Endometrial microvascular endothelial cells (primary cell): ENCODE results near the gene GPC2. TPM values are rescaled to one million over a fixed set of nuclear protein-coding genes. Genes with fewer than 3 reads are reported as not detected.
"Not testable (repeated sequence)": the region's sequence is repeated elsewhere in the genome, so short reads cannot be mapped to it uniquely, and the experiment has no call there.

Experiments used
- in situ Hi-C: cut with HindIII; loops from 2 replicates; pipeline ENCODE4 v1.10.0; 2017; ENCODE audit warnings: low sequenced_read_pairs, low pct_unique_long_range_greater_than_20kb; ENCODE audit errors: inconsistent ontology term
- total RNA-seq: library from RNA; depleted of rRNA; stranded (reverse); fragments of >200 nt; gene quantifications from one replicate; pipeline ENCODE4 v1.2.3, GENCODE V29; 2015; ENCODE audit errors: inconsistent ontology term

The GPC2 gene, protein sequence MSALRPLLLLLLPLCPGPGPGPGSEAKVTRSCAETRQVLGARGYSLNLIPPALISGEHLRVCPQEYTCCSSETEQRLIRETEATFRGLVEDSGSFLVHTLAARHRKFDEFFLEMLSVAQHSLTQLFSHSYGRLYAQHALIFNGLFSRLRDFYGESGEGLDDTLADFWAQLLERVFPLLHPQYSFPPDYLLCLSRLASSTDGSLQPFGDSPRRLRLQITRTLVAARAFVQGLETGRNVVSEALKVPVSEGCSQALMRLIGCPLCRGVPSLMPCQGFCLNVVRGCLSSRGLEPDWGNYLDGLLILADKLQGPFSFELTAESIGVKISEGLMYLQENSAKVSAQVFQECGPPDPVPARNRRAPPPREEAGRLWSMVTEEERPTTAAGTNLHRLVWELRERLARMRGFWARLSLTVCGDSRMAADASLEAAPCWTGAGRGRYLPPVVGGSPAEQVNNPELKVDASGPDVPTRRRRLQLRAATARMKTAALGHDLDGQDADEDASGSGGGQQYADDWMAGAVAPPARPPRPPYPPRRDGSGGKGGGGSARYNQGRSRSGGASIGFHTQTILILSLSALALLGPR
- total RNA-seq: 0.09 TPM

DNA sequence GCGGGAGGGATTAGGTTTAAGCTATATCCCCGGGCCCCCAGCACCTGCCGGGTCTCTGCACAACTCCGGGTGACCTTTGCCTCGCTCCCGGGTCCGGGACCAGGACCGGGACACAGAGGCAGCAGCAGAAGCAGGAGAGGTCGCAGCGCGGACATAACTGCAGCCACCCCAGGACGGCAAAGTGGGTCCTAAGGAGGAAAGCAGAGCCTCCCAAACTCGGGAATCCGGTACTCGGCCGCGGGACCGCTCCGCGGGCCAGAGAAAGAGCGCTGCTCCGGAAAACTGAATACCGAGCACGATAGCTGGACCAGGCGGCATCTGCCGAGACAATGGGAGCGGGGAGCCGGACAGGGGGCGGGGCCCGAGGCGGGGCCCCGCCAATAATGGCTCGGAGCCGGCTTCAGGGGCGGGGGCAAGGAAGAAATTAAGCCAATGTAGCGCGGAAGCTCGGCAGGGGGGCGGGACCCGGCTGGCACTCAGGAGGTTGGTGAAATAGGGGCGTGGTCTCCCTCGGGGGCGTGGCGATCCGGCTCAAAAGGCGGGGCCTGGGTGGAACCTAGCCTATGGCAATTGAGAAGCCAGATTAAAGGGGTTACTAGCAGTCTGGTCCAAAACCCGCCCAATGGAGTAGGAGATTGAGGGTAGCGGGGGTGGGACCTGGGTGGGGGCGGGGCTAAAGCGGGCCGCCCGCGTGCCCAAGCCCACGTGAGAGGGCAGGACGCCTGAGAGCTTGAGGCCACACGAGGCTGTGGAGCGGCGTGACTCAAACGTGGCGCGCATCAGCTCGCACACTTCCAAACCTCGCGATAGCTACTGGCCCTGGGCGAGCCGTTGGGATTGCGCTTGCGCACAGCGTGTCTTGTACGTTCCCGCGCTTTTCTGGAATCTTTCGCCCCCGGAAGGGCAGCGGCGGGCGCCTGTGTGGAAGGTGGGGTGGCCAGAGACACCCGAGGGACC is at the start of gene GPC2, which contains the start of gene STAG3:
Gene GPC2, minus strand, starts transcription at position 337 of the 957 bp plus-strand sequence. Its CDS starts 182 bp downstream, at position 155.
Gene STAG3, plus strand, starts transcription at position 874 of the 957 bp plus-strand sequence. CDS start 2,639 bp downstream, outside the sequence.
- in situ Hi-C loops: no loop called here

DNA sequence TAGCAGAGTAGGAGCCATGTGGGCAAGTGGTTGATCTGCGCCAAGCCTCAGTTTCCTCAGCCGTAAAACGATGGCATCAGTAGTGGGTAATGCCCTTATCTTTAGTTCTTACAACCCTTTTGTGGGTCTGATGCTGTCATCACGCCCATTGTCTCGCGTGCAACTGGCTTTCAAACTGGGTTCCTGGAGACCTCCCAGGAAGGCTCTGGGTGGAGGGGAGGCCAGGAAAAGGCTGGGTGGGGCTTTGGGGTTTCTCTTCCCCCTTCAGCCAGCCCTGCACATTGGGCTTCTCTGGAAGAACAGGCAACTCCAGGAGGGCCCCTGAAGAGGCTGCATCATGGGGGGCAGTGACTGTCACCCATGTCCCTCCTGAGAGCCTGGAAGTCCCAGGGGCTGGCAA is 47.7 kb upstream of the GPC2 start:
- in situ Hi-C loops: not testable (repeated sequence)

DNA sequence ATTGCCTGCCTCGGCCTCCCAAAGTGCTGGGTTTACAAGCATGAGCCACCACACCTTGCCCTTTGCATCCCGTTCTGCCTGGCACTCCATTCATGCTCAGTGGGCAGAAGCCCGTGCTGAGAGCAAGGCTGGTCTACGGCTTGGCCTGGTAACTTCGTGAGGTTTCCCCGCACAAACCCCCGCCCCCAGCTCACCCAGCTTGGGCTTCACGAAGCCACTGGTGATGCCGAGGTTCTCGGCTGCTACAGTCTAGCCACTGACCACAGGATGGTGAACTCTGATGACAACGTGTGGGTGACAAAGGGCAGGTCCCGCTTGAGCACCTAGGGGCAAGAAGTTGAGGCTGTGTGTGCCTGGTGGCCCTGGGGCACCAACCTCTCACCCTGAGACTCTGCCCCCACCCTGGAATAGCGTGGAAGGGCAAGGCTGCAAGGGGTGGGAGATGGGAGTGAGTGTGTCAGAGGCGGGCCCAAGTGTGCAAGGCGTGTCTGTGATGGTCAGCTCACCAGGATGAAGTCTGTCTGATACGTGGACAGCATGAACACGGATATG is 46.3 kb upstream of the GPC2 start:
- in situ Hi-C loops: not testable (repeated sequence)

DNA sequence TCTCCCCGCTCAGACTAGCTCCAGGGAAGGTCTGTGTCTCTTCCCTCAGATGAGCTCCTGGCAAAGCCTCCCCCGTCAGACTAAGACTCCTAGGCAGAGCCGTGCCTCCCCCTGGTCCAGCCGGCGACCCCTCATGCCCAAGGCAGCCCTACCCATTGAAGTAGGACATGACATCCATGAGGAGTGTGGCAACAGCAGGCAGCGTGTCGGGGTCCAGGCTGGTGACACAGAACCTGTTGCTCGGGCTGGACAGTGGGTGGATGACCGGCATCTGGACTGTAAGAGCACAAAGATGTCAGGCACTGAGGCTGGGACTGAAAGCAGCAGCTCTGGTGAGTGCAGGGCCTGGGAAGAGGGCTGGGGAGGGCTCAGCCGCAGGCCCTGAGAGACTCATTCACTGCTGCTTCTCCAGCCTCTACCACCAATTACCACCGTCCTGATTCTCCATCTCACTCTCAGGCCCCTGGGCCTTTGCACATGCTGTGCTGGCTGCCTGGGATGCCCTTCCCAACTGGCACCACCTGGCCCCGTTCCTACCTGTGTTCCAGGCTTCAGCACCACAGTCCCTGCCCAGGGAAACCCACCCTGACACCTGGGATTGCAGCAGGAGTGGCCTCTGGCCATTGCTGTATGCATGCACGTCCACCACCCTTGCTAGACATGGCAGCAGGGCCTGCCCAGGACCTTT is 45.4 kb upstream of the GPC2 start:
- in situ Hi-C loops: no loop called here

DNA sequence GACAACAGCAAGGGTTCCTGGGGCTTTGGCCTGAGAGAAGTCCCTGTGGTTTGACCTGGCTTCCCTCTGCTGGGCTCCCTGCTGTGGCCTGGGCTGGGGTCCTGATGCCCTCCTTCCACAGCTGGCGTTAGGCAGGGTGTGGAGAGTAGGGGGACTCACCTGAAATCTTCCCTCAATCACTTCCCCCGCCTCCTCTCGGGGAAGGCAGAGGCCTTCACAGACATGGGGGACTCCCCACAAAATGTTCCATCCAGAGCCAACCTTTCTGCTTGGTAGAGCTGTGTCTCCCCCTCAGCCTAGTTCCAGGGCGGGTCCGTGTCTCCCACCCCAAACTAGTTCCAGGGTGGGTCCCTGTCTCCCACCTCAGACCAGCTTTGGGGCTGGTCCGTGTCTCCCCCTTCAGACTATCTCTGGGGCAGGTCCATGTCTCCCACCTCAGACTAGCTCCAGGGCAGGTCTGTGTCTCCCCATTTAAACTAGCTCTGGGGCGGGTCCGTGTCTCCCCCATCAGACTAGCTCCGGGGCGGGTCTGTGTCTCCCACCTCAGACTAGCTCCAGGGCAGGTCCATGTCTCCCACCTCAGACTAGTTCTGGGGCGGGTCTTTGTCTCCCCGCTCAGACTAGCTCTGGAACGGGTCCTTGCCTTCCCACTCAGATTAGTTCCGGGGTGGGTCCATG is 44.7 kb upstream of the GPC2 start:
- in situ Hi-C loops: no loop called here

DNA sequence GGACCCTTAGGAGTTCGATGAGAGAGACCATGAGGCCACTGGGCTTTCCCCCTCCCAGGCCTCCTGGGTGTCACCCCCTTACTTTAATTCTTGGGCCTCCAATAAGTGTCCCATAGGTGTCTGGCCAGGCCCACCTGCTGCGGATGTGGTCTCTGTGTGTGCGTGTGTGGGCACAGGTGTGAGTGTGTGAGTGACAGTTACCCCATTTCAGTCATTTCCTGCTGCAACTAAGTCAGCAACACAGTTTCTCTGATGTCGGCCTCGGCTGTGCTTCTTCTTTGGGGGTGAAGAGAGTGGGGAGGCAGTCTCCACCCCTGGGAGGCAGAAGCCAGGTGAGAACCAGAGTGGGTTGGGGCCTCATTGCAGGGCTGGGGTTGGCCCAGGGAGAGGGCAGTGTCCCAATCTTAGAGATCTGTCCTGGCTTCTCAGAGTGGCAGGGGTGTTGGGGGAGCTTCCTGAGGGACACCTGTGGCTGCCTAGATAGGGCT is 44.1 kb upstream of the GPC2 start:
- in situ Hi-C loops: no loop called here

DNA sequence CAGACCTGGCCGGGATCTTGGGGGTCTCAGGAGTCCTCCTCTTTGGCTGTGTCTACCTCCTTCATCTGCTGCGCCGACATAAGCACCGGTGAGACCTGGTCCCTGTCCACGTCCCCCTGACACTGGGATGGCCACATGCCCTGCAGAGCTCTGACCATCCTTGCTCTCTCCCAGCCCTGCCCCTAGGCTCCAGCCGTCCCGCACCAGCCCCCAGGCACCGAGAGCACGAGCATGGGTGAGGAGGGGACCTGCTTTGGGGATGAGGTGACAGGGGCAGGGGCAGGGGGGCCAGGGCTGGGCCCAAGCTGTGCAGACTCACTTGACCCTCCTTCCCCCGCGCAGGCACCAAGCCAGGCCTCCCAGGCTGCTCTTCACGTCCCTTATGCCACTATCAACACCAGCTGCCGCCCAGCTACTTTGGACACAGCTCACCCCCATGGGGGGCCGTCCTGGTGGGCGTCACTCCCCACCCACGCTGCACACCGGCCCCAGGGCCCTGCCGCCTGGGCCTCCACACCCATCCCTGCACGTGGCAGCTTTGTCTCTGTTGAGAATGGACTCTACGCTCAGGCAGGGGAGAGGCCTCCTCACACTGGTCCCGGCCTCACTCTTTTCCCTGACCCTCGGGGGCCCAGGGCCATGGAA is 43.5 kb upstream of the GPC2 start:
- in situ Hi-C loops: no loop called here

DNA sequence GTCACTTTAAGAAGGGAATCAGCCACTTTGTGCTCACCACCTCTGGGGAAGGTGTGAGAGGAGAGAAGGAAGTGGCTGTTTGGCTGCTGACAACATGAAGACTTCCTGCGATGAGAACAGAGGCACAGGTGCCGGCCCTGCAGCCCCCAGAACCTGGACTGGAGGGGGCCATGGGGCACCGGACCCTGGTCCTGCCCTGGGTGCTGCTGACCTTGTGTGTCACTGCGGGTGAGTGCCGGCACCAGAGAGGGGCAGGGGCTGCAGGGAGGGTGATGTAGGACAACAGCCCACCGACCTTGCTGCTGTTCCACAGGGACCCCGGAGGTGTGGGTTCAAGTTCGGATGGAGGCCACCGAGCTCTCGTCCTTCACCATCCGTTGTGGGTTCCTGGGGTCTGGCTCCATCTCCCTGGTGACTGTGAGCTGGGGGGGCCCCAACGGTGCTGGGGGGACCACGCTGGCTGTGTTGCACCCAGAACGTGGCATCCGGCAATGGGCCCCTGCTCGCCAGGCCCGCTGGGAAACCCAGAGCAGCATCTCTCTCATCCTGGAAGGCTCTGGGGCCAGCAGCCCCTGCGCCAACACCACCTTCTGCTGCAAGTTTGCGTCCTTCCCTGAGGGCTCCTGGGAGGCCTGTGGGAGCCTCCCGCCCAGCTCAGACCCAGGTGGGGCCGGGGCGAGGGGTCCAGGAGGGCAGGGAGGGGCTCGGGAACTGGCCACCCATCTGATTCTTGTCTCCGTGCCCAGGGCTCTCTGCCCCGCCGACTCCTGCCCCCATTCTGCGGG is 42.8 kb upstream of the GPC2 start, which contains the start of gene PVRIG:
Gene PVRIG, plus strand, starts transcription at position 149 of the 785 bp plus-strand sequence. Its CDS starts 22 bp downstream, at position 171.
- in situ Hi-C loops: not testable (repeated sequence)

DNA sequence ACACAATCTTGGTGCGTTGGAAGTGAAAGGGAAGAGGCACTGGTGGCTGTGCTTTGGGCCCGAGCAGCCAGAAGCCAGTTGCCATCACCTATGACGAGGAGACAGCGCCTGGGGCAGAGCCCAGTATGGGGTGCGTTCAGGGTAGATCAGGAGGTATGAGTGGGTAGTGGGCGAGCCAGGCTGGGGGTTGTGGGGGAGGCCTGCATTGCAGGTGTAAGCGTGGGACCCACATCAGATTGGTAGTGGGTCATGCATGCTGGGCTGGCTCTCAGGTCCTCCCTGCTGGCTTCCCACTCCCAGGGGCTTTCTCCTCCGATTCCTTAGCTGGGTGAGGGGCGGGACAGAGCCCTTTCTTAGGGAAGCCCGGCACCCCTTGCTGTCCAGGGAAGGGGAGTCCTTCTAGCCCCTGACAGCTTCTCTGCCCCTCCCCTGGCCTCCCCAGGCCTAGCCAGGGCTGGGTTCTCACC is 42.1 kb upstream of the GPC2 start:
- in situ Hi-C loops: no loop called here

DNA sequence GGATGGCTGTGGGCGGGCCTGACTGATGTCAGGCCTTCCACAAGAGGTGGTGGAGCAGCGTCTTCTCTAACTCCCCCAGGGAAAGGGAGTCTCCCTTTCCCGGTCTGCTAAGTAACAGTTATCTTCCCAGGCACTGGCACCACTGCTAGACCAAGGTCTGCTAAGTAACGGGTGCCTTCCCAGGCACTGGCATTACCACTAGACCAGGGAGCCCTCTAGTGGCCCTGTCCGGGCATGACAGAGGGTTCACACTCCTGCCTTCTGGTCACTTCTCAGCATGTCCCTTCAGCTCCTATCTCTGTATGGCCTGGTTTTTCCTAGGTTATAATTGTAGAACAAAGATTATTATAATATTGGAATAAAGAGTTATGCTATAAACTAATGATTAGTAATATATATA is 40.8 kb upstream of the GPC2 start:
- in situ Hi-C loops: not testable (repeated sequence)

DNA sequence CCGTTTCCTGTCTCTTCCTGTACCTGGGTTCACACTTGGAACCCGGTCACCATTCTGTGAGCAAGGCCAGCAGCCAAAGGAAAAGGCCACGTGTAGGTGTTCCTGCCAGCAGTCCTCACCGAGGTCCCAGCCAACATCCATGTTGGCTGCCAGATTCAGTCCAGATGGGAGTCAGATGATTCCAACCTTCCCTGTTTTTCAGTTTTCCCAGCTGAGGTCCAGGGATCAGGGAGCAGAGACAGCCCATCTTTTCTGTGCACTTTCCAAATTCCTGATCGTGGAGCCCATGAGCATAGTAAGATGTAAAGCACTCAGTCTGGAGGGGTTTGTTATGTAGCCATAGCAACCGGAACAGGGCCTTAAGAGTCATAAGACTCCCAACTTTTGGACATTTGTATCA is 38.7 kb upstream of the GPC2 start:
- in situ Hi-C loops: no loop called here

DNA sequence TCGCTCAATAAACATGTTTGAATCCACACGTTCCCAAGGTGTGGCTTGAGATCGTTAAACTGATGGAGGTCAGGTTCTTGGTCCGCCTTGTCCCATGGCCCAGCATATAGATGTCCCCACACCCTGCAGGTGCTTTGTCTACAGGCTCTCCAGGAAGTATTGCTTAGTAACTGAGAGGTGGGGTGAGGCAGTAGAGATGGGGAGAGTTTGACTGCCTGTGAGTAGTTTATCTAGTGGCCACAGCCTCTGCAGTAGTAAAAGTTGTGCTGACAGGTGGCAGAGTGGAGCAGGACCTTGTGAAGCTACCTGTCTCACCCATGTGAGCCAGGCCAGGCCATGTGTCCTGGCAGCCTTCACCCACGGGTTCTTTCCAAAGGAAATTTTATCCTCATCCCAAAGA is 37.2 kb upstream of the GPC2 start:
- in situ Hi-C loops: not testable (repeated sequence)

DNA sequence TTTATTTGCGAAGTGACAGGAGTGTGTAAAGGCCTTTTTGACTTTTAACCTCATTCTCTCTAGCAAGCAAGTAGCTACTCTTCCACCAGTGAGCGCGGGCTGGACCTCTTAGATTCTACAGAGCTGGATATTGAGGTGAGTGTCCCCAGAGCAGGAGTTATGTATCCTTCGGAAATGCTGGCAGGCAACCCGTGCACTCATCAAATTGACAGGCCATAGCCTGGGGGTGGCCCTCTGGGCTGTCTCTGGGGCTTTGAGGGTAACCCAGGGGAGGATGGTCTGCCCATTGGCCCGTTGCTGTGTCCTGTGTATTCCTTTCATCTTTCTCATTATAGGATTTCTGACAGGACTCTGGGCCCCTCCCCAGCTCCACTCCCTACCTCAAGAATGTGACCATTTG is 36.5 kb upstream of the GPC2 start:
- in situ Hi-C loops: no loop called here

DNA sequence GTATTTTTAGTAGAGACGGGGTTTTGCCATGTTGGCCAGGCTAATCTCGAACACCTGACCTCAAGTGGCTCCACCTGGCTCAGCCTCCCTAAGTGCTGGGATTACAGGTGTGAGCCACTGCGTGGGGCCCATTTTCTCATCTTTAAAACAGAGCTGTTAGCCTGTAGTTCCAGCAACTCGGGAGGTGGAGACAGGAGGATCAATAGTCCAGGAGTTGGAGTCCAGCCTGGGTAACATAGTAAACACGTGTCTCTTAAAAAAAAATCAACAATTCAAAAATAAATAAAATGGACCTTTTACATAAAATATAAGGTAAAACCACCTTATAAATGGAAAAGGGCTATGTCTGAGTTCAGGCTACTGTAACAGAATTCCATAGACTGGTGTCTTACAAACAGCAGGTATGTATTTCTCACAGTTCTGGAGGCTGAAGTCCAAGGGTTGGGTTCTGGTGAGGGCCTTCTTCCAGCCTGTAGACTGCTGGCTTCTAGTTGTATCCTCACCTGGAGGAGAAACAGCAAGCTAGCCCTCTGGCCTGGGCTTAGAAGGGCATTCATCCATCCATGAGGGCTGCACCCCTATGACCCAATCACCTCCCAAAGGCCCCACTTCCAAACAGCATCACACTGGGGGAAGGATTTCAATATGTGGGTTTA is 35.6 kb upstream of the GPC2 start:
- in situ Hi-C loops: no loop called here

DNA sequence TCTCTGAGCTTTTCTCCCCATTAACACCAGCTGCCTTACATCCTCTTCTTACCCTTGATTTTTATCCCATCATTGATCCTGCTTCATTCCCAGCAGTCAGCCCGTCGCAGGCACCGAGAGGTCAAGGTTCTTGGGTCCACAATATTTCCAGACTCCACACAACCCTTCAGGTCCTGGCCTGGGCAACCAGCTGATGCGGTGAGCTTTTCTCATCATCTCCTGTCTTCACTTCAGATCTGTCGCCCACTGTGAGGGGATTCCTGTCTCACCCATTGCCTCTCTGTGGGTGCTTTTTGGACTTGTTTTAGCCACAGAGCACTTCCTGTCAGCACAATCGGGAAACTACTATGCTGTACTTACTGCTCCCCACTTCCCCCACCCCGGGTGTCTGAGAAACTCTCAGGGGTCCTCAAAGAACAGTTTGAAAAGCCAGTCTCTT is 34.2 kb upstream of the GPC2 start:
- in situ Hi-C loops: no loop called here

DNA sequence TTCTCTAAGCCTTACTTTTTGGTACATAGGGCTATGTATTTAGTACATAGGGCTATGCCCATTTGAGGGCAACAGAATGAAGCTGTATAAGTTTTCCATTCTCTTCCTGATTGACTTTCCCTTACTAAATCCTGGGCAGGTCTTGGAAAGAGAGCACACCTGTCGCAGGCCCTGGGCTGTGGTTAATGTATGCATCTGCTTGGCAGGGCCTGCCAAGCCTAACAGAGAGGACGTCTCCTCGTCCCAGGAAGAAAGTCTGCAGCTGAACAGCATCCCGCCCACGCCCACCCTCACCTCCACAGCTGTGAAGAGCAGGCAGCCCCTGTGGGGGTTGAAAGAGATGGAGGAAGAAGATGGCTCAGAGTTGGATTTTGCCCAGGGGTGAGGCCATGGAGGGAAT is 33.6 kb upstream of the GPC2 start:
- in situ Hi-C loops: no loop called here
